WTC11 (cell line): ENCODE data around the gene NRBP1. TPM values are rescaled to one million over a fixed set of nuclear protein-coding genes. Genes with fewer than 3 reads are reported as not detected.

ENCODE experiments used
- ATAC-seq: fragments of 200-7000 bp; cut with Tn5 transposase; 2 replicates; pipeline ENCODE4 v1.10.0; 2021; ENCODE audit warnings: mild to moderate bottlenecking, moderate library complexity
- CTCF ChIA-PET: fragments of 300-600 bp; sonication (Branson Sonifier 250); formaldehyde crosslinking; loops from one replicate; lab custom pipeline; 2021; ENCODE audit warnings: antibody characterized with exemption; lab: Charles Lee
- POLR2A ChIA-PET: fragments of 350-600 bp; sonication (Branson Sonifier 250); formaldehyde crosslinking; loops from one replicate; lab custom pipeline; 2021; ENCODE audit warnings: antibody characterized with exemption; lab: Charles Lee
- DNase-seq: peaks from one replicate; pipeline ENCODE4 v3.0.0; 2021; ENCODE audit warnings: low spot score
- H3K27ac Mint-ChIP-seq: 2 replicates; pipeline ENCODE4 v1.8.0; 2021; ENCODE audit warnings: mixed read lengths
- H3K27me3 Mint-ChIP-seq: 2 replicates; pipeline ENCODE4 v1.8.0; 2021; ENCODE audit warnings: low read depth, mild to moderate bottlenecking, moderate library complexity, mixed read lengths
- H3K36me3 Mint-ChIP-seq: 2 replicates; pipeline ENCODE4 v1.8.0; 2021; ENCODE audit warnings: mixed read lengths
- H3K4me1 Mint-ChIP-seq: 2 replicates; pipeline ENCODE4 v1.8.0; 2022; ENCODE audit warnings: mixed read lengths
- H3K4me3 Mint-ChIP-seq: 2 replicates; pipeline ENCODE4 v1.8.0; 2021; ENCODE audit warnings: mild to moderate bottlenecking, moderate library complexity, mixed read lengths
- H3K9me3 Mint-ChIP-seq: 2 replicates; pipeline ENCODE4 v1.8.0; 2021; ENCODE audit warnings: mixed read lengths
- ATF2 ChIP-seq: sonication (generic); formaldehyde crosslinking; IDR thresholded peaks from 2 replicates; pipeline ENCODE4 v1.8.1; 2022; ENCODE audit warnings: low read depth, missing genetic modification reagents, borderline replicate concordance
- ATF3 ChIP-seq: sonication (generic); formaldehyde crosslinking; conservative IDR thresholded peaks from 2 replicates; pipeline ENCODE4 v1.8.1; 2022; ENCODE audit warnings: mild to moderate bottlenecking, missing genetic modification reagents
- CBFB ChIP-seq: sonication (generic); formaldehyde crosslinking; IDR thresholded peaks from 2 replicates; pipeline ENCODE4 v1.8.1; 2022; ENCODE audit warnings: mild to moderate bottlenecking, low read depth, missing genetic modification reagents
- E2F1 ChIP-seq: sonication (generic); formaldehyde crosslinking; IDR thresholded peaks from 2 replicates; pipeline ENCODE4 v1.8.0; 2022; ENCODE audit warnings: mild to moderate bottlenecking, missing genetic modification reagents
- EMX1 ChIP-seq: fragments of 250-450 bp; sonication (Bioruptor Pico); IDR thresholded peaks from 2 replicates; pipeline ENCODE4 v1.8.0; 2021; ENCODE audit warnings: mild to moderate bottlenecking
- ESRRA ChIP-seq: sonication (generic); formaldehyde crosslinking; IDR thresholded peaks from 2 replicates; pipeline ENCODE4 v1.8.1; 2022; ENCODE audit warnings: mild to moderate bottlenecking, missing genetic modification reagents, borderline replicate concordance
- ETV6 ChIP-seq: sonication (generic); formaldehyde crosslinking; IDR thresholded peaks from 2 replicates; pipeline ENCODE4 v1.8.1; 2022; ENCODE audit warnings: mild to moderate bottlenecking, missing genetic modification reagents
- GRHL2 ChIP-seq: fragments of 250-450 bp; sonication (Bioruptor Pico); IDR thresholded peaks from 2 replicates; pipeline ENCODE4 v1.8.0; 2022; ENCODE audit warnings: mild to moderate bottlenecking, moderate library complexity; ENCODE audit not compliant: insufficient replicate concordance, severe bottlenecking
- GTF2I ChIP-seq: fragments of 250-450 bp; sonication (Bioruptor Pico); conservative IDR thresholded peaks from 2 replicates; pipeline ENCODE4 v1.4.0; 2021; ENCODE audit warnings: mild to moderate bottlenecking
- HMGXB4 ChIP-seq: sonication (generic); formaldehyde crosslinking; IDR thresholded peaks from 2 replicates; pipeline ENCODE4 v1.8.1; 2023; ENCODE audit warnings: mild to moderate bottlenecking, moderate library complexity, missing genetic modification reagents
- MYBL2 ChIP-seq: sonication (generic); formaldehyde crosslinking; IDR thresholded peaks from 2 replicates; pipeline ENCODE4 v1.8.1; 2023; ENCODE audit warnings: mild to moderate bottlenecking, moderate library complexity, missing genetic modification reagents
- NFATC4 ChIP-seq: fragments of 250-450 bp; sonication (Bioruptor Pico); IDR thresholded peaks from 2 replicates; pipeline ENCODE4 v1.9.0; 2021; ENCODE audit warnings: mild to moderate bottlenecking
- NR3C1 ChIP-seq: sonication (generic); formaldehyde crosslinking; conservative IDR thresholded peaks from 2 replicates; pipeline ENCODE4 v1.8.1; 2023; ENCODE audit warnings: low read depth, mild to moderate bottlenecking, missing genetic modification reagents
- PRDM15 ChIP-seq: sonication (generic); formaldehyde crosslinking; IDR thresholded peaks from 2 replicates; pipeline ENCODE4 v1.8.0; 2022; ENCODE audit warnings: missing genetic modification reagents
- SMAD3 ChIP-seq: sonication (generic); formaldehyde crosslinking; IDR thresholded peaks from 2 replicates; pipeline ENCODE4 v1.8.0; 2022; ENCODE audit warnings: missing genetic modification reagents, mild to moderate bottlenecking, borderline replicate concordance
- TCF7 ChIP-seq: sonication (generic); formaldehyde crosslinking; IDR thresholded peaks from 2 replicates; pipeline ENCODE4 v1.8.0; 2022; ENCODE audit warnings: mild to moderate bottlenecking, low read depth, missing genetic modification reagents, moderate library complexity
- USF1 ChIP-seq: sonication (generic); formaldehyde crosslinking; IDR thresholded peaks from 2 replicates; pipeline ENCODE4 v1.8.0; 2022; ENCODE audit warnings: mild to moderate bottlenecking, missing genetic modification reagents
- USF2 ChIP-seq: sonication (generic); formaldehyde crosslinking; IDR thresholded peaks from 2 replicates; pipeline ENCODE4 v1.8.1; 2023; ENCODE audit warnings: mild to moderate bottlenecking, missing genetic modification reagents, moderate library complexity
- ZMAT4 ChIP-seq: fragments of 250-450 bp; sonication (Bioruptor Pico); IDR thresholded peaks from 2 replicates; pipeline ENCODE4 v1.9.0; 2021; ENCODE audit warnings: mild to moderate bottlenecking
- ZNF232 ChIP-seq: sonication (generic); formaldehyde crosslinking; IDR thresholded peaks from 2 replicates; pipeline ENCODE4 v1.8.0; 2022; ENCODE audit warnings: mild to moderate bottlenecking, missing genetic modification reagents
- ZNF263 ChIP-seq: sonication (generic); formaldehyde crosslinking; IDR thresholded peaks from 2 replicates; pipeline ENCODE4 v1.8.1; 2022; ENCODE audit warnings: low read depth, mild to moderate bottlenecking, moderate library complexity, missing genetic modification reagents
- ZNF423 ChIP-seq: fragments of 250-450 bp; sonication (Bioruptor Pico); IDR thresholded peaks from 2 replicates; pipeline ENCODE4 v2.1.2; 2022; ENCODE audit warnings: mild to moderate bottlenecking, moderate library complexity
- ZNF512 ChIP-seq: sonication (generic); formaldehyde crosslinking; IDR thresholded peaks from 2 replicates; pipeline ENCODE4 v1.8.1; 2022; ENCODE audit warnings: missing genetic modification reagents, borderline replicate concordance
- total RNA-seq: library from RNA; stranded (reverse); gene quantifications from 3 replicates; pipeline ENCODE4 v1.2.3, GENCODE V29; 2021

NRBP1 gene
- total RNA-seq, 1 experiment from 2014 or later: 110 TPM

GRCh38 chr2:27453968-27454367 lies 25.5 kb downstream of the NRBP1 start:
- ATAC-seq: peak; percentile 80
- Mint-ChIP-seq H3K4me1 (no peaks in the 10 kb centered on the region), H3K27me3 (no peaks in the 10 kb centered on the region), H3K27ac (no peak overlapping the region), H3K9me3 (no peaks in the 10 kb centered on the region), H3K4me3 (no peak overlapping the region), H3K36me3 (peaks cover 5% of the 10 kb centered on the region)
- DNase-seq: no peak
- CTCF ChIA-PET: interaction anchor here (1.2 to 2.0 kb wide), 3 partner anchors 13 to 168 kb away, joined by 3 to 8 read pairs (median 3); no protein-coding TSS in a partner anchor
- POLR2A ChIA-PET: no interaction called here
- no peak for TF ChIP-seq MYBL2
- no peak for TF ChIP-seq ESRRA (CRISPR knock-in tag)
- no peak for TF ChIP-seq EMX1 (CRISPR knock-in tag)
- TF ChIP-seq E2F1 (CRISPR knock-in tag): no peak
- TF ChIP-seq USF2 (CRISPR knock-in tag): no peak
- no peak for TF ChIP-seq GRHL2 (CRISPR knock-in tag)
- no peak for TF ChIP-seq PRDM15 (CRISPR knock-in tag)
- no peak for TF ChIP-seq ZMAT4
- TF ChIP-seq NR3C1 (CRISPR knock-in tag): no peak
- no peak for TF ChIP-seq ZNF512 (CRISPR knock-in tag)
- TF ChIP-seq USF1: no peak
- no peak for TF ChIP-seq GTF2I
- TF ChIP-seq CBFB (CRISPR knock-in tag): no peak
- TF ChIP-seq SMAD3 (CRISPR knock-in tag): no peak
- no peak for TF ChIP-seq ETV6 (CRISPR knock-in tag)
- TF ChIP-seq ZNF263 (CRISPR knock-in tag): no peak
- no peak for TF ChIP-seq ATF3 (CRISPR knock-in tag)

- Mint-ChIP-seq H3K27ac (no peak overlapping the region), H3K36me3 (peaks cover 9% of the 10 kb centered on the region), H3K27me3 (no peaks in the 10 kb centered on the region), H3K4me3 (no peak overlapping the region), H3K4me1 (peaks cover 6% of the 10 kb centered on the region; the same call in 1 of the 2 replicates), H3K9me3 (no peaks in the 10 kb centered on the region)
- POLR2A ChIA-PET: no interaction called here
- ATAC-seq (no peak), DNase-seq (no peak)
- TF ChIP-seq TCF7 (no peak), ATF2 (CRISPR knock-in tag) (no peak), NFATC4 (CRISPR knock-in tag) (no peak), ZNF423 (no peak), CBFB (CRISPR knock-in tag) (no peak), ZNF232 (CRISPR knock-in tag) (no peak), HMGXB4 (CRISPR knock-in tag) (no peak)
- CTCF ChIA-PET: no interaction called here
Observed at GRCh38 chr2:27461118-27461517, 32.7 kb downstream of the NRBP1 start.
